ENCODE measurements around the gene GMPPA.

GRCh38 chr2:219536425-219536824 lies 37.7 kb downstream of the GMPPA start:
- TF ChIP-seq CTCF (IDR thresholded peaks at IDR 0.05) (no peak), POLR2A (IDR thresholded peaks at IDR 0.05) (no peak)

All from thyroid gland (tissue), 4 donors.